Duodenal mucosa (tissue), 2 donors: ENCODE measurements around the gene NPW.

Source experiments
- H3K27ac ChIP-seq: one replicate; pipeline ENCODE4 v1.7.0; 2013; ENCODE audit warnings: low read depth, low read length
- H3K27me3 ChIP-seq, 2 donors: one replicate each; pipeline ENCODE4 v1.7.0; 2013; ENCODE audit warnings: low read length in 2 of 2, control low read depth in 1 of 2; ENCODE audit not compliant: insufficient read depth in 2 of 2, control insufficient read depth in 1 of 2
- H3K36me3 ChIP-seq, 2 donors: one replicate each; pipeline ENCODE4 v1.7.0; 2013; ENCODE audit warnings: low read length in 2 of 2, control low read depth in 1 of 2; ENCODE audit not compliant: insufficient read depth in 2 of 2, control insufficient read depth in 1 of 2
- H3K4me1 ChIP-seq, 2 donors: one replicate each; pipeline ENCODE4 v1.7.0; 2013; ENCODE audit warnings: low read length in 2 of 2, control low read depth in 1 of 2; ENCODE audit not compliant: insufficient read depth in 2 of 2, control insufficient read depth in 1 of 2
- H3K4me3 ChIP-seq, 2 donors: one replicate each; pipeline ENCODE4 v1.7.0; 2013; ENCODE audit warnings: low read length in 2 of 2, low read depth in 1 of 2
- H3K9ac ChIP-seq, 2 donors: one replicate each; pipeline ENCODE4 v1.7.0; 2013; ENCODE audit warnings: low read length in 2 of 2, low read depth in 1 of 2
- H3K9me3 ChIP-seq, 2 donors: one replicate each; pipeline ENCODE4 v1.7.0; 2013; ENCODE audit warnings: low read length in 2 of 2, control low read depth in 1 of 2; ENCODE audit not compliant: control insufficient read depth in 1 of 2

NPW gene

DNA sequence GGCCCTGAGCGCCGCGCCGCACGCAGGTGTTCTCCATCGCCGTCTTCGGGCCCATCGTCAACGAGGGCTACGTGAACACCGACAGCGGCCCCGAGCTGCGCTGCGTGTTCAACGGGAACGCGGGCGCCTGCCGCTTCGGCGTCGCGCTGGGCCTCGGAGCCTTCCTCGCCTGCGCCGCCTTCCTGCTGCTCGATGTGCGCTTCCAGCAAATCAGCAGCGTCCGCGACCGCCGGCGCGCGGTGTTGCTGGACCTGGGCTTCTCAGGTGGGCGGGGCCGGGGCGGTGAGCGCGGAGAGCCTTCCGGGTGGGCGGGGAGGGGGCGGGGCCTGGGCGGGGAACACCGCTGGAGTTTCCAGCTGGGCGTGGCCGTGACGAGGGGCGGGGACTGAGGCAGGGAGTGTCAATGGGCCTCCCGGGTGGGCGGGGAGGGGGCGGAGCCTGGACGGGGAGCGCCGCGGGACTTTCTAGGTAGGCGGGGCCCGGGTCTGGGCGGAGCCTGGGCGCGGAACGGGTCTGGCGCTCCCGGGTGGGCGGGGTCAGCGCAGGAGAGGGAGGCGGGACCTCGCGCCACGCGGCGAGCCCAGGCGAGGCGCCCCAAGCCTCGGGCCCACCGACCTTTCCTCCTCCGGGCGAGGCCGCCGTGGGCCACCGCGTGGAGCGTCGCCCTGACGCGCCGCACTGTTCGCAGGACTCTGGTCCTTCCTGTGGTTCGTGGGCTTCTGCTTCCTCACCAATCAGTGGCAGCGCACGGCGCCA is 27.5 kb upstream of the NPW start:
- H3K36me3 ChIP-seq, result peaks cover 2 to 7% of the 10 kb centered on the region in 2 donors
- H3K27me3 ChIP-seq, result peaks cover 22 to 26% of the 10 kb centered on the region in 2 donors
- peaks cover 26% of the 10 kb centered on the region in 2 donors for H3K4me1 ChIP-seq
- H3K9me3 ChIP-seq, result no peaks in the 10 kb centered on the region
- H3K9ac ChIP-seq, result peak overlapping the region; percentile 22 to 47
- H3K27ac ChIP-seq, result no peak overlapping the region
- peak overlapping the region; percentile 34 to 70 for H3K4me3 ChIP-seq

GRCh38 chr16:1992704-1993317 is 26.8 kb upstream of the NPW start:
- Histone ChIP-seq H3K36me3 (peaks cover 2 to 10% of the 10 kb centered on the region in 2 donors), H3K9ac (no peak overlapping the region), H3K27ac (no peak overlapping the region), H3K4me3 (no peak overlapping the region), H3K9me3 (no peaks in the 10 kb centered on the region), H3K4me1 (peaks cover 26 to 29% of the 10 kb centered on the region in 2 donors), H3K27me3 (peaks cover 22 to 26% of the 10 kb centered on the region in 2 donors)

DNA sequence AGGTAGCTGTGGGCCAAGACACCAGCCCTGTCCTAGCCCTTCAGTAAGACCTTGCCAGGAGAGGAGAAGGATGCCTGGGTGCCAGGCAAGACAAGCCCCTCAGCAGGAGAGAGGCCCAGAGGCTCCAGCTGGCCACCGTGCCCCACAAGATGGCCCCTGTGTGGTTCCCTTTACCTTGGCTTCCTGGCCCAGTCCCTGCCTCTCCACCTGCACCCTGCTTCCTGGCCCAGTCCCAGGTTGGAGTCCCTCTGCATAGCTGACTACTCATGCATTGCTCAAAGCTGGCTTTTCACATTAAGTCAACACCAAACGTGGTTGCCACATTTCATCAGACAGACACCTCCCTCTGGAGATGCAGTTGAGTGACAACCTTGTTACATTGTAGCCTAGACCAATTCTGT is 25.9 kb upstream of the NPW start:
- peaks cover 19 to 22% of the 10 kb centered on the region in 2 donors for H3K27me3 ChIP-seq
- no peak overlapping the region for H3K9ac ChIP-seq
- no peaks in the 10 kb centered on the region for H3K9me3 ChIP-seq
- peaks cover 6 to 17% of the 10 kb centered on the region in 2 donors for H3K36me3 ChIP-seq
- no peak overlapping the region for H3K4me3 ChIP-seq
- peaks cover 23 to 32% of the 10 kb centered on the region in 2 donors for H3K4me1 ChIP-seq
- H3K27ac ChIP-seq, result no peak overlapping the region

DNA sequence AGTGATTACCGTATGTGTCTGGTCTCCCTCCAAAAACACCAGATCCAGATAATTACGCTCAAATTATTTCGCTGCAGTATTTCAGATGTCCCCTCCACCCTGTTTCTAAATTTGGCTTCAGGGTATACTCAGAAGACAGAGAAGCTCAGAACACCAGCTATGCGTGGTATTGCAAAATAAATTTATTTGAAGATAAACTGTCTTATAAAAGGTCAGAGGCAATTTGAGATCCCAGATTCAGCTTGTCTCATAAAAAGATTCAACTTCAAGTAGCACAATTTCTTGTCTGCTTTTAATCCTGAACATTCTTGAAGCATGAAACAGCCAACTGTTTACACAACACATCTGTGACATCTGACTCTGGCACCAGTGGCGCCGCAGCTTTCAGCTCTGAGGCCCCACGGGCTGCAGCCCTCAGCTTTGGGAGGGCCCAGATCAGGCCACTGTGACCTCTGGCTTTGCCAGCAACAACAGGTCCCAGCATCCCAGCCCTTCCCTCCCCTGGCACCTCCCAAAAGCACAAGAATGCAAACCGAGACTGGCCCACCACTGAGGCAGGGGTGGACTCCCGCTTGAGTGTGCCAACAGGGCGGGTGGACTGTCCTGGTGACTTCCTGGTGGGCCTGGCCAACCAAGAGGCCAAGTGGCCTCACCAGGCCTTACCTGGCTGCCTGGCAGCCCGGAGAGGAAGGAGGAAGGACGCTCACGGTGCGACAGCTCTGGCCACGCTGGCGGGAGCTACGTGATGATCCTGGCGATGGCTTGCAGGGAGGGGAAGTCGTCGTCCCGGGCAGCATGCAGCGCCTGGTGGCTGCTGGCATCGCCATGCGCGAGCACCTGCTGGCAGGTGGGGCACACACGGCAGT is 21.9 kb upstream of the NPW start:
- no peak overlapping the region for H3K4me3 ChIP-seq
- no peak overlapping the region for H3K9ac ChIP-seq
- H3K27me3 ChIP-seq, result no peaks in the 10 kb centered on the region
- H3K36me3 ChIP-seq, result peaks cover 22 to 55% of the 10 kb centered on the region in 2 donors
- H3K4me1 ChIP-seq, result peaks cover 0 to 9% of the 10 kb centered on the region in 2 donors
- H3K27ac ChIP-seq, result peak overlapping the region; percentile 32
- H3K9me3 ChIP-seq, result no peaks in the 10 kb centered on the region

DNA sequence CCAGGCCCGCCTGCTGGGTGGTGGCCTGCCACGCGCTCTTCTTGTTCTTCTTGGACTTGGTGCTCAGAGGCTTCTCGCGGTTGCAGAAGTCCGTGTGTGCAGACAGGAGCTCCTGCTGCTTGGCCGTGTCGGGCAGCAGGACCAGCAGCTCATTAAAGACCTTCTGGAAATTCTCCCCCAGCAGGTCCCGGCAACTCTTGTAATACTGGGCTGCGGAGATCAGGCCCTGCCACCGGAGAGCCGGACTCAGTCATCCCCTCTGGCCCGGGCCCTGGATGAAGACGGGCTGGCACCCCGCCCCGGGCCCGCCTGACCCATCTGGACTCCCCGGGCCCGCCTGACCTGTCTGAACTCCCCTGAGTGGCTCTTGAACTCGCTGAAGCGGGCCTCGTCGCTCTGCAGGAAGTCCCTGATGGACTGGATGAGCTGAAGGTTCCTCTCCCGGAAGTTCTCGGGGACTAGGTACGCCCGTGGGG is 21.2 kb upstream of the NPW start:
- Histone ChIP-seq H3K27me3 (no peaks in the 10 kb centered on the region), H3K9me3 (no peaks in the 10 kb centered on the region), H3K36me3 (peaks cover 22 to 61% of the 10 kb centered on the region in 2 donors), H3K9ac (no peak overlapping the region), H3K27ac (peak overlapping the region; percentile 10), H3K4me3 (no peak overlapping the region), H3K4me1 (peaks cover 0 to 9% of the 10 kb centered on the region in 2 donors)

GRCh38 chr16:1998852-1999801 is 20.5 kb upstream of the NPW start:
- Histone ChIP-seq H3K4me3 (no peak overlapping the region), H3K27me3 (no peaks in the 10 kb centered on the region), H3K9ac (no peak overlapping the region), H3K36me3 (peaks cover 22 to 64% of the 10 kb centered on the region in 2 donors), H3K4me1 (peaks cover 2 to 13% of the 10 kb centered on the region in 2 donors), H3K27ac (peak overlapping the region; percentile 10), H3K9me3 (no peaks in the 10 kb centered on the region)

- Histone ChIP-seq H3K4me1 (peaks cover 6 to 21% of the 10 kb centered on the region in 2 donors), H3K9me3 (no peaks in the 10 kb centered on the region), H3K27me3 (no peaks in the 10 kb centered on the region), H3K36me3 (peaks cover 22 to 64% of the 10 kb centered on the region in 2 donors), H3K9ac (no peak overlapping the region), H3K27ac (no peak overlapping the region), H3K4me3 (no peak overlapping the region)
Observed at GRCh38 chr16:1999866-2000514, 19.6 kb upstream of the NPW start.

- peaks cover 6 to 25% of the 10 kb centered on the region in 2 donors for H3K4me1 ChIP-seq
Observed at GRCh38 chr16:2001035-2001434, 18.6 kb upstream of the NPW start.

More at GRCh38 chr16:2001035-2001434, 18.6 kb upstream of the NPW start:
- Histone ChIP-seq H3K27me3 (no peaks in the 10 kb centered on the region), H3K36me3 (peaks cover 22 to 64% of the 10 kb centered on the region in 2 donors), H3K4me3 (no peak overlapping the region), H3K9ac (no peak overlapping the region), H3K27ac (no peak overlapping the region), H3K9me3 (no peaks in the 10 kb centered on the region)
